Adrenal gland (tissue), 12 donors: Measurements from ENCODE around the gene TGIF1. TPM values are rescaled to one million over a fixed set of nuclear protein-coding genes. Genes with fewer than 3 reads are reported as not detected.

Experiments used
- DNase-seq, 7 donors: peaks; one replicate each; pipeline ENCODE4 v3.0.0-alpha.2; 2019 to 2020
- H3K27ac ChIP-seq, 5 donors: fragments of 200-600 bp; sonication (generic) in 4 of 5; 1 replicate in 3 of 5; 2 replicates in 2 of 5; pipeline versions ENCODE4 v1.5.1 to v1.8.0; 2016 to 2020; ENCODE audit warnings: mild to moderate bottlenecking in 1 of 5
- H3K27me3 ChIP-seq: fragments of 200-600 bp; 2 replicates; pipeline ENCODE4 v1.8.0; 2021
- H3K36me3 ChIP-seq, 2 donors: fragments of 200-600 bp; replicated peaks in 1 of 2; 1 replicate in 1 of 2; 2 replicates in 1 of 2; pipeline versions ENCODE4 v1.5.1 to v1.8.0; 2018 to 2022
- H3K4me1 ChIP-seq, 2 donors: fragments of 200-600 bp; replicated peaks in 1 of 2; 1 replicate in 1 of 2; 2 replicates in 1 of 2; pipeline versions ENCODE4 v1.5.1 to v1.8.0; 2018 to 2021
- H3K4me3 ChIP-seq, 4 donors: fragments of 200-600 bp; sonication (generic) in 3 of 4; one replicate each; pipeline ENCODE4 v1.5.1; 2016 to 2018
- H3K9me3 ChIP-seq, 3 donors: fragments of 200-600 bp; sonication (generic) in 1 of 3; replicated peaks in 1 of 3; 1 replicate in 2 of 3; 2 replicates in 1 of 3; pipeline versions ENCODE4 v1.5.1 to v1.8.0; 2016 to 2021
- POLR2A ChIP-seq, 2 donors: fragments of 450-650 bp; IDR thresholded peaks; one replicate each; pipeline ENCODE4 v1.6.1; 2017; ENCODE audit warnings: antibody characterized with exemption in 2 of 2, mild to moderate bottlenecking in 2 of 2, moderate library complexity in 1 of 2
- WGBS, 4 donors: extraction: QIAGEN DNeasy Blood & Tissue Kit in 2 of 4; methylation state at CpG; one replicate each; pipeline versions ENCODE4 v1.1.5 to v1.1.7; 2013 to 2017; 5-methylcytosine and 5-hydroxymethylcytosine counted together
- intact Hi-C, 2 donors: fragments of 100-400 bp; cut with DNase I; formaldehyde crosslinking; loops; one replicate each; pipeline versions ENCODE4 v1.14.1 to v1.15.0; 2022 to 2023
- polyA plus RNA-seq, 3 donors: library from polyadenylated mRNA; stranded (reverse); fragments of 200-250 nt in 2 of 3; fragments of 350-450 nt in 1 of 3; fragmentation: Illumina TruSeq in 1 of 3; extraction: RNeasy Lipid Tissue Mini Kit (QIAGEN cat#74804) in 1 of 3; gene quantifications; one replicate each; pipeline ENCODE4 v1.2.3, GENCODE V29; 2013 to 2014
- total RNA-seq, 9 donors: library from RNA; depleted of rRNA in 4 of 9; stranded (reverse); fragments of >200 nt in 4 of 9; fragments of 120-200 nt in 1 of 9; fragmentation: NEBNext Ultra II Directional in 1 of 9; extraction: Animal tissue kit (Norgen Biotek cat#: 25700) in 1 of 9; gene quantifications; one replicate each; pipeline versions ENCODE4 v1.1.0 to v1.2.4, GENCODE V29; 2013 to 2023
- TF ChIP-seq, protein P1 (sequence below), 6 experiments: fragments of 450-650 bp in 4 of 6; fragments of 200-600 bp in 2 of 6; sonication (generic) in 1 of 6; IDR thresholded peaks; 1 replicate in 5 of 6; 2 replicates in 1 of 6; pipeline versions ENCODE4 v1.5.1 to v1.8.0; 2016 to 2021; ENCODE audit warnings: antibody characterized with exemption in 6 of 6, mild to moderate bottlenecking in 2 of 6, moderate library complexity in 1 of 6
- donor health status: healthy with polysubstance abuse.
- donor health status: Bipolar disorder and iron deficiency.
- donor health status: DM: yes; HTN: yes; CAD: no.
- donor health status: DM: no; HTN: no; CAD: no.
- donor health status: DM: no; HTN: no; CAD: no.
- donor health status: DM: yes; HTN: yes; CAD: no.

The TGIF1 gene
- total and polyA plus RNA-seq, 12 donors, result 25.7 to 83.1 (median 56.7) TPM

DNA sequence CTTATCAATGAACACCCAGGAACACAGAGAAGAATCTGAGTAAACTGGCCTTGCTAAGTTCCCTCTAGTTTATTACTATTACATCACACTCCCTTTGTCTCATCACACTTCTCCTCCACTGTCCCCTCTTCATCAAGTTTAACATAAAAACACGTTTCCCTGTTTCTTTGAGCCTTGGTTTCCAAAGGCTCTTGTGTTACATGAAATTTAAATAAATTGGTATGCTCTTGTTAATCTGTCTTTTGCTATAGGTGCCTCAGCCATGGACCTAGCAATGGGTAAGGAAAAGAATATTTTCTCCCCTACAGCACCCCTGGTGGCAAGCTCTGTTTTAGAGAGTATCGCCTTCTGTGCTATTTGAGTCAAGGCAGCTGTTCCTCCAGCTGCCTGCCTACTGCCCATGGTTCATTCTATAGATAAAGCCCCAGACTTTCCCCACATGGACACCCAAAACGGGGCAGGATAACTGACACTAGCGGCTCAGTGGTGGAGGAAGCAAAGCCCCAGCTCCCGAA is 31.8 kb downstream of the TGIF1 start:
- no peak for TF ChIP-seq POLR2A (IDR thresholded peaks at IDR 0.05)
- TF ChIP-seq, protein P1, sequence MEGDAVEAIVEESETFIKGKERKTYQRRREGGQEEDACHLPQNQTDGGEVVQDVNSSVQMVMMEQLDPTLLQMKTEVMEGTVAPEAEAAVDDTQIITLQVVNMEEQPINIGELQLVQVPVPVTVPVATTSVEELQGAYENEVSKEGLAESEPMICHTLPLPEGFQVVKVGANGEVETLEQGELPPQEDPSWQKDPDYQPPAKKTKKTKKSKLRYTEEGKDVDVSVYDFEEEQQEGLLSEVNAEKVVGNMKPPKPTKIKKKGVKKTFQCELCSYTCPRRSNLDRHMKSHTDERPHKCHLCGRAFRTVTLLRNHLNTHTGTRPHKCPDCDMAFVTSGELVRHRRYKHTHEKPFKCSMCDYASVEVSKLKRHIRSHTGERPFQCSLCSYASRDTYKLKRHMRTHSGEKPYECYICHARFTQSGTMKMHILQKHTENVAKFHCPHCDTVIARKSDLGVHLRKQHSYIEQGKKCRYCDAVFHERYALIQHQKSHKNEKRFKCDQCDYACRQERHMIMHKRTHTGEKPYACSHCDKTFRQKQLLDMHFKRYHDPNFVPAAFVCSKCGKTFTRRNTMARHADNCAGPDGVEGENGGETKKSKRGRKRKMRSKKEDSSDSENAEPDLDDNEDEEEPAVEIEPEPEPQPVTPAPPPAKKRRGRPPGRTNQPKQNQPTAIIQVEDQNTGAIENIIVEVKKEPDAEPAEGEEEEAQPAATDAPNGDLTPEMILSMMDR (IDR thresholded peaks at IDR 0.05), result peak; percentile 13 to 45 (median 34)
- intact Hi-C loops, result no loop called here
- Histone ChIP-seq H3K36me3 (no peaks in the 10 kb centered on the region), H3K27me3 (no peaks in the 10 kb centered on the region), H3K4me1 (peaks cover 0 to 6% of the 10 kb centered on the region in 2 donors), H3K9me3 (no peaks in the 10 kb centered on the region), H3K4me3 (no peak overlapping the region), H3K27ac (no peak overlapping the region)
- peak in 1 of 7 donors; percentile 17 for DNase-seq
- 48 to 69% (median 65%) methylated on average over 5 of the region's 5 CpGs for WGBS, 4 donors

DNA sequence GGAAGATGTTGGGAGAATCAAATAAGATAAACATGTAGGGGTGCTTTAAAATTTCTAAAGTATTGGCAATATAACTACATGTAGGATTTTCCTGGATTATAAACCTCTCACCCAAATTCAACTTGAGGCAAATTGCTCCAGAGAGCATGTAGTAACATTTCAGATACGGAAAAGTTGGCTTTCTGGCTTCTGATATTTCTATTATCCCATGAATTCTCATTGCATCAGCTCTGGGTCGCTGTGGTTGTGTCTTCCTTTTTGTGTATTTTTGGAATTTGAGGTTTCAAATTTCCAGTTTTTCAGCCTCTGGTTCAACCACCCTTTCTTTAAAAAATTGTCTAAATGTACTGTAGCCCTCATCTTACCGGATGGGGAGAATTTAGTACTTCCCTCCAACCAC is 32.3 kb downstream of the TGIF1 start:
- 86 to 92% (median 89%) methylated on average over 3 of the region's 3 CpGs for WGBS, 4 donors
- no peaks in the 10 kb centered on the region for H3K9me3 ChIP-seq
- H3K4me1 ChIP-seq, result peaks cover 0 to 6% of the 10 kb centered on the region in 2 donors
- no peak overlapping the region for H3K4me3 ChIP-seq
- intact Hi-C loops, result no loop called here
- H3K36me3 ChIP-seq, result no peaks in the 10 kb centered on the region
- TF ChIP-seq, protein P1 (IDR thresholded peaks at IDR 0.05), result no peak
- no peak for TF ChIP-seq POLR2A (IDR thresholded peaks at IDR 0.05)
- DNase-seq, result no peak
- no peaks in the 10 kb centered on the region for H3K27me3 ChIP-seq
- no peak overlapping the region for H3K27ac ChIP-seq

DNA sequence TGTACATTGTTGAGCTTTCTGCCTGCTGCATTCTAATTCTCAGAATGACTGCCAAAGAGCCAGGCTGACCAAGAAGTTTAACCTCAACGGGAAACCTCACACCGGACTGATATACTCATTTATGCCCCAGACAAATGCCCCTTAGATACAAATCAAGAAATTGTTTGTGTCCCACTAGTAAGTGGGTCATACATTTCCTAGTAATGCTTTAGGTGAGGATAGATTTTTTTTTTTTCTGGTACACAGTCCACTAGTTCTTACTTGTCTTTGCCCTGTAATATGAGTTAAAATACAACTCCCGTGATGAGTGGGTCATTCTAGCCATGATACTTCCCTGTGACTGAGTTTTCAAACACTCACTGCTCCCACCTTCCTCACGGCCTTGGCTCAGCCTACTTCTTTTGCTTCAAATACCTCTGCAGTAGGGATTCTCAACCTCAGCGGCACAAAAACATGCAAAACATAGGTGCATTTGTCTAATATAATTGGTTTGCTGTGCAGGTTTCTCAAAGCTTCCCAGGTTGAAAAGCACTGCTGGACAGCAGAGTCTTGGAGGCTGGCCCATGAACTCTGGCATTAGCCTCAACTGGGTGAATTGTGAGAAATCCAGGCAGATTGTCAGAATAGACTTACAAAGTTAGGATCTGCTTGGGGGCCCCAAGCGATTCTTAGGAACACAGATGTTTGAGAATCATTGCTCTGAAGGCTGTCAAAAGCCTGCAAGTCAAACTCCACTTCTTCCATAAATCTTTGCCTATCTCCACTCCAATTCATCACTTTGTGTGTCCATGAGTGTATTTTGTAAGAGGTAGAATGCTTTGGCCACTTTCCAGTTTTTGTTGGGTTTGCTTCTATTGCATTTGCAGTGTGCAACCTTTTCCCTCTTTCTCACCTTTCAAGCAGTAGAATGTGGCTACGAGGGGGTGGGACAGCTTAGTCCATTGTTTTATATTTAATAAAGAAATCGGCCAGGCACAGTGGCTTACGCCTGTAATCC is 35.5 kb downstream of the TGIF1 start:
- peak in 1 of 7 donors; percentile 40 for DNase-seq
- intact Hi-C loops, result no loop called here
- Histone ChIP-seq H3K36me3 (no peaks in the 10 kb centered on the region), H3K27ac (no peak overlapping the region), H3K9me3 (no peaks in the 10 kb centered on the region), H3K4me3 (no peak overlapping the region), H3K27me3 (no peaks in the 10 kb centered on the region), H3K4me1 (peaks cover 0 to 6% of the 10 kb centered on the region in 2 donors)
- WGBS, 4 donors, result 79 to 85% (median 82%) methylated on average over 9 of the region's 9 CpGs
- no peak for TF ChIP-seq POLR2A (IDR thresholded peaks at IDR 0.05)
- TF ChIP-seq, protein P1 (IDR thresholded peaks at IDR 0.05), result no peak

DNA sequence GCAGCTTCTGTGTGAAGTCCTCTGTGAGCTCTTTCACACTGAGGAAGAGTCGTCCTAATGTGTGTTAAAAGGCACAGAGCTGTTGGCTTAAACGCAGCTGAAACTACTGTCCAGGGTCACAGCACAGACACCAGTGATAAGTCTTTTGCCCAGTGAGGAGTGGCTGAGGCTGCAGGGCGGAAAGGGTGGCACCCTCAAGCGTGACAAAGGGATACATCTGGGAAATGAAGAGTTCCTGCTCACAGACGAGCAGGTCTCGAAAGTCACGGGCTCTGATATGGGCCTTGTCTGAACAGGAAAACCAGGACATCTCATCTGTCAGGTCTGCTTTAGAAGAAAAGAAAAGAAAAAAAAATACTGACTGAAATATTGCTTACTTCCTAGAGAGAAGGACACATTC is 36.5 kb downstream of the TGIF1 start:
- Histone ChIP-seq H3K9me3 (no peaks in the 10 kb centered on the region), H3K36me3 (no peaks in the 10 kb centered on the region), H3K27me3 (no peaks in the 10 kb centered on the region), H3K27ac (no peak overlapping the region), H3K4me3 (no peak overlapping the region), H3K4me1 (peaks cover 0 to 2% of the 10 kb centered on the region in 2 donors)
- TF ChIP-seq, protein P1 (IDR thresholded peaks at IDR 0.05), result no peak
- TF ChIP-seq POLR2A (IDR thresholded peaks at IDR 0.05), result no peak
- intact Hi-C loops, result no loop called here
- 34 to 39% (median 36%) methylated on average over 7 of the region's 7 CpGs for WGBS, 4 donors
- DNase-seq, result peak in 6 of 7 donors; percentile 23 to 75 (median 38)
